GM21390 (cell line): ENCODE results near the gene RNF220.

Source experiments
- ATAC-seq: cut with Tn5 transposase; IDR thresholded peaks from one replicate; pipeline ENCODE4 v1.9.1; 2021; ENCODE audit not compliant: unreplicated experiment

The RNF220 gene

GRCh38 chr1:44405031-44405797, at the start of gene RNF220:
Gene RNF220 (plus strand): TSS chr1:44405255.
- no peak for ATAC-seq

GRCh38 chr1:44355582-44356305, 49.3 kb upstream of the RNF220 start:
- ATAC-seq: no peak

- no peak for ATAC-seq
Measured at GRCh38 chr1:44357710-44358109, 47.3 kb upstream of the RNF220 start.

GRCh38 chr1:44359234-44359935, 45.7 kb upstream of the RNF220 start:
- no peak for ATAC-seq

- no peak for ATAC-seq
Measured at GRCh38 chr1:44361478-44361877, 43.6 kb upstream of the RNF220 start.

- no peak for ATAC-seq
Measured at GRCh38 chr1:44366371-44366975, 38.6 kb upstream of the RNF220 start.

GRCh38 chr1:44367944-44368343, 37.1 kb upstream of the RNF220 start:
- no peak for ATAC-seq

- ATAC-seq: no peak
Measured at GRCh38 chr1:44368471-44369151, 36.4 kb upstream of the RNF220 start.

- ATAC-seq: no peak
Measured at GRCh38 chr1:44371206-44371605, 33.8 kb upstream of the RNF220 start.

GRCh38 chr1:44375547-44375946, 29.5 kb upstream of the RNF220 start:
- no peak for ATAC-seq

- ATAC-seq: no peak
Measured at GRCh38 chr1:44377925-44378784, 26.9 kb upstream of the RNF220 start.

- ATAC-seq: no peak
Measured at GRCh38 chr1:44380666-44381177, 24.3 kb upstream of the RNF220 start.

GRCh38 chr1:44388551-44388950, 16.5 kb upstream of the RNF220 start:
- ATAC-seq: no peak

GRCh38 chr1:44389437-44389836, 15.6 kb upstream of the RNF220 start:
- no peak for ATAC-seq

- no peak for ATAC-seq
Measured at GRCh38 chr1:44390277-44390676, 14.8 kb upstream of the RNF220 start.

GRCh38 chr1:44401256-44402228, 3.5 kb upstream of the RNF220 start:
- no peak for ATAC-seq

- ATAC-seq: no peak
Measured at GRCh38 chr1:44405798-44406736, 1.0 kb downstream of the RNF220 start.
